ENCODE measurements around the gene STX4. TPM values are rescaled to one million over a fixed set of nuclear protein-coding genes. Genes with fewer than 3 reads are reported as not detected.

STX4 gene
- polyA plus RNA-seq, 4 donors, result 64.6 to 115 (median 91.5) TPM

- no peaks in the 10 kb centered on the region for H3K9me3 ChIP-seq (ENCODE audit: control insufficient read depth in 2 of 2, insufficient read depth in 1 of 2, low read depth in 1 of 2, low read length in 1 of 2)
- H3K27me3 ChIP-seq (ENCODE audit: control insufficient read depth in 3 of 3, insufficient read depth in 3 of 3, low read length in 3 of 3), result no peaks in the 10 kb centered on the region
- no peak overlapping the region for H3K4me3 ChIP-seq (ENCODE audit: low read depth in 1 of 3, low read length in 3 of 3)
- peaks cover 0 to 35% (median 8%) of the 10 kb centered on the region in 3 donors for H3K36me3 ChIP-seq (ENCODE audit: control insufficient read depth in 3 of 3, insufficient read depth in 2 of 3, low read depth in 1 of 3, low read length in 3 of 3)
- H3K4me1 ChIP-seq (ENCODE audit: control insufficient read depth in 3 of 3, insufficient read depth in 2 of 3, low read depth in 1 of 3, low read length in 2 of 3), result no peaks in the 10 kb centered on the region
- WGBS, 3 donors, result 94 to 96% (median 95%) methylated on average over 9 of the region's 9 CpGs
- FAIRE-seq (no peak), DNase-seq (no peak)
- H3K27ac ChIP-seq (ENCODE audit: low read depth in 1 of 3, low read length in 2 of 3), result no peak overlapping the region
Measured at GRCh38 chr16:31063495-31063842, 30.1 kb downstream of the STX4 start.

- peak overlapping the region in 1 of 3 donors; percentile 57 for H3K27ac ChIP-seq (ENCODE audit: low read depth in 1 of 3, low read length in 2 of 3)
- no peak for DNase-seq
- peaks cover 0 to 33% (median 8%) of the 10 kb centered on the region in 3 donors for H3K36me3 ChIP-seq (ENCODE audit: control insufficient read depth in 3 of 3, insufficient read depth in 2 of 3, low read depth in 1 of 3, low read length in 3 of 3)
- no peak overlapping the region for H3K4me3 ChIP-seq (ENCODE audit: low read depth in 1 of 3, low read length in 3 of 3)
- no peak for FAIRE-seq
- 86 to 92% (median 88%) methylated on average over 55 to 56 of the region's 56 CpGs for WGBS, 3 donors
- H3K27me3 ChIP-seq (ENCODE audit: control insufficient read depth in 3 of 3, insufficient read depth in 3 of 3, low read length in 3 of 3), result no peaks in the 10 kb centered on the region
- no peaks in the 10 kb centered on the region for H3K4me1 ChIP-seq (ENCODE audit: control insufficient read depth in 3 of 3, insufficient read depth in 2 of 3, low read depth in 1 of 3, low read length in 2 of 3)
- no peaks in the 10 kb centered on the region for H3K9me3 ChIP-seq (ENCODE audit: control insufficient read depth in 2 of 2, insufficient read depth in 1 of 2, low read depth in 1 of 2, low read length in 1 of 2)
Measured at GRCh38 chr16:31063843-31064611, 30.7 kb downstream of the STX4 start.

GRCh38 chr16:31064882-31065461 is 31.6 kb downstream of the STX4 start:
- Histone ChIP-seq H3K27me3 (ENCODE audit: control insufficient read depth in 3 of 3, insufficient read depth in 3 of 3, low read length in 3 of 3) (no peaks in the 10 kb centered on the region), H3K27ac (ENCODE audit: low read depth in 1 of 3, low read length in 2 of 3) (peak overlapping the region in 1 of 3 donors; percentile 72), H3K4me3 (ENCODE audit: low read depth in 1 of 3, low read length in 3 of 3) (no peak overlapping the region), H3K36me3 (ENCODE audit: control insufficient read depth in 3 of 3, insufficient read depth in 2 of 3, low read depth in 1 of 3, low read length in 3 of 3) (peaks cover 0 to 33% (median 8%) of the 10 kb centered on the region in 3 donors), H3K9me3 (ENCODE audit: control insufficient read depth in 2 of 2, insufficient read depth in 1 of 2, low read depth in 1 of 2, low read length in 1 of 2) (no peaks in the 10 kb centered on the region), H3K4me1 (ENCODE audit: control insufficient read depth in 3 of 3, insufficient read depth in 2 of 3, low read depth in 1 of 3, low read length in 2 of 3) (no peaks in the 10 kb centered on the region)
- FAIRE-seq, result no peak
- no peak for DNase-seq
- WGBS, 3 donors, result 65 to 88% (median 74%) methylated on average over 4 of the region's 4 CpGs

- Histone ChIP-seq H3K4me3 (ENCODE audit: low read depth in 1 of 3, low read length in 3 of 3) (no peak overlapping the region), H3K9me3 (ENCODE audit: control insufficient read depth in 2 of 2, insufficient read depth in 1 of 2, low read depth in 1 of 2, low read length in 1 of 2) (no peaks in the 10 kb centered on the region), H3K27ac (ENCODE audit: low read depth in 1 of 3, low read length in 2 of 3) (no peak overlapping the region), H3K27me3 (ENCODE audit: control insufficient read depth in 3 of 3, insufficient read depth in 3 of 3, low read length in 3 of 3) (no peaks in the 10 kb centered on the region), H3K36me3 (ENCODE audit: control insufficient read depth in 3 of 3, insufficient read depth in 2 of 3, low read depth in 1 of 3, low read length in 3 of 3) (peaks cover 0 to 14% (median 8%) of the 10 kb centered on the region in 3 donors), H3K4me1 (ENCODE audit: control insufficient read depth in 3 of 3, insufficient read depth in 2 of 3, low read depth in 1 of 3, low read length in 2 of 3) (peaks cover 0 to 6% (median 2%) of the 10 kb centered on the region in 3 donors)
- DNase-seq (no peak), FAIRE-seq (no peak)
- WGBS, 3 donors, result 87 to 93% (median 92%) methylated on average over 3 of the region's 3 CpGs
Measured at GRCh38 chr16:31067342-31067741, 34.0 kb downstream of the STX4 start.

GRCh38 chr16:31071861-31072260 is 38.5 kb downstream of the STX4 start:
- WGBS, 3 donors, result 11 to 32% (median 22%) methylated on average over 4 of the region's 4 CpGs
- H3K27ac ChIP-seq (ENCODE audit: low read depth in 1 of 3, low read length in 2 of 3), result peak overlapping the region in 1 of 3 donors; percentile 13

GRCh38 chr16:31072540-31073141 is 39.3 kb downstream of the STX4 start:
- peak; percentile 36 to 58 for DNase-seq
- 1 to 2% (median 1%) methylated on average over 27 of the region's 27 CpGs for WGBS, 3 donors
- H3K4me3 ChIP-seq (ENCODE audit: low read depth in 1 of 3, low read length in 3 of 3), result peak overlapping the region; percentile 83 to 99 (median 89)
- no peaks in the 10 kb centered on the region for H3K9me3 ChIP-seq (ENCODE audit: control insufficient read depth in 2 of 2, insufficient read depth in 1 of 2, low read depth in 1 of 2, low read length in 1 of 2)
- H3K4me1 ChIP-seq (ENCODE audit: control insufficient read depth in 3 of 3, insufficient read depth in 2 of 3, low read depth in 1 of 3, low read length in 2 of 3), result peaks cover 0 to 7% (median 6%) of the 10 kb centered on the region in 3 donors
- H3K36me3 ChIP-seq (ENCODE audit: control insufficient read depth in 3 of 3, insufficient read depth in 2 of 3, low read depth in 1 of 3, low read length in 3 of 3), result peaks cover 0 to 17% (median 4%) of the 10 kb centered on the region in 3 donors
- no peak for FAIRE-seq
- H3K27me3 ChIP-seq (ENCODE audit: control insufficient read depth in 3 of 3, insufficient read depth in 3 of 3, low read length in 3 of 3), result no peaks in the 10 kb centered on the region
- H3K27ac ChIP-seq (ENCODE audit: low read depth in 1 of 3, low read length in 2 of 3), result peak overlapping the region; percentile 71 to 98 (median 82)

More at GRCh38 chr16:31071861-31072260, 38.5 kb downstream of the STX4 start:
- peak overlapping the region in 2 of 3 donors; percentile 89 to 99 for H3K4me3 ChIP-seq (ENCODE audit: low read depth in 1 of 3, low read length in 3 of 3)
- no peaks in the 10 kb centered on the region for H3K9me3 ChIP-seq (ENCODE audit: control insufficient read depth in 2 of 2, insufficient read depth in 1 of 2, low read depth in 1 of 2, low read length in 1 of 2)
- FAIRE-seq, result no peak
- peak; percentile 19 for DNase-seq
- no peaks in the 10 kb centered on the region for H3K27me3 ChIP-seq (ENCODE audit: control insufficient read depth in 3 of 3, insufficient read depth in 3 of 3, low read length in 3 of 3)
- H3K4me1 ChIP-seq (ENCODE audit: control insufficient read depth in 3 of 3, insufficient read depth in 2 of 3, low read depth in 1 of 3, low read length in 2 of 3), result peaks cover 0 to 7% (median 6%) of the 10 kb centered on the region in 3 donors
- peaks cover 0 to 9% (median 1%) of the 10 kb centered on the region in 3 donors for H3K36me3 ChIP-seq (ENCODE audit: control insufficient read depth in 3 of 3, insufficient read depth in 2 of 3, low read depth in 1 of 3, low read length in 3 of 3)

- no peak for FAIRE-seq
- WGBS, 3 donors, result 0% methylated on average over 75 to 83 of the region's 83 CpGs
- H3K27ac ChIP-seq (ENCODE audit: low read depth in 1 of 3, low read length in 2 of 3), result peak overlapping the region; percentile 82 to 98 (median 82)
Measured at GRCh38 chr16:31073142-31073969, 40.0 kb downstream of the STX4 start.

More at GRCh38 chr16:31073142-31073969, 40.0 kb downstream of the STX4 start:
- peak; percentile 90 to 98 for DNase-seq
- peak overlapping the region; percentile 83 to 99 (median 89) for H3K4me3 ChIP-seq (ENCODE audit: low read depth in 1 of 3, low read length in 3 of 3)
- H3K27me3 ChIP-seq (ENCODE audit: control insufficient read depth in 3 of 3, insufficient read depth in 3 of 3, low read length in 3 of 3), result no peaks in the 10 kb centered on the region
- no peaks in the 10 kb centered on the region for H3K9me3 ChIP-seq (ENCODE audit: control insufficient read depth in 2 of 2, insufficient read depth in 1 of 2, low read depth in 1 of 2, low read length in 1 of 2)
- peaks cover 0 to 7% (median 6%) of the 10 kb centered on the region in 3 donors for H3K4me1 ChIP-seq (ENCODE audit: control insufficient read depth in 3 of 3, insufficient read depth in 2 of 3, low read depth in 1 of 3, low read length in 2 of 3)
- peaks cover 3 to 24% (median 4%) of the 10 kb centered on the region in 3 donors for H3K36me3 ChIP-seq (ENCODE audit: control insufficient read depth in 3 of 3, insufficient read depth in 2 of 3, low read depth in 1 of 3, low read length in 3 of 3)
